WTC11 (cell line): ENCODE measurements around the gene PRKAR1B. TPM values are rescaled to one million over a fixed set of nuclear protein-coding genes. Genes with fewer than 3 reads are reported as not detected.

ENCODE experiments used
- ATAC-seq: fragments of 200-7000 bp; cut with Tn5 transposase; 2 replicates; pipeline ENCODE4 v1.10.0; 2021; ENCODE audit warnings: mild to moderate bottlenecking, moderate library complexity
- CTCF ChIA-PET: fragments of 300-600 bp; sonication (Branson Sonifier 250); formaldehyde crosslinking; loops from one replicate; lab custom pipeline; 2021; ENCODE audit warnings: antibody characterized with exemption; lab: Charles Lee
- POLR2A ChIA-PET: fragments of 350-600 bp; sonication (Branson Sonifier 250); formaldehyde crosslinking; loops from one replicate; lab custom pipeline; 2021; ENCODE audit warnings: antibody characterized with exemption; lab: Charles Lee
- DNase-seq: peaks from one replicate; pipeline ENCODE4 v3.0.0; 2021; ENCODE audit warnings: low spot score
- H3K27ac Mint-ChIP-seq: 2 replicates; pipeline ENCODE4 v1.8.0; 2021; ENCODE audit warnings: mixed read lengths
- H3K27me3 Mint-ChIP-seq: 2 replicates; pipeline ENCODE4 v1.8.0; 2021; ENCODE audit warnings: low read depth, mild to moderate bottlenecking, moderate library complexity, mixed read lengths
- H3K36me3 Mint-ChIP-seq: 2 replicates; pipeline ENCODE4 v1.8.0; 2021; ENCODE audit warnings: mixed read lengths
- H3K4me1 Mint-ChIP-seq: 2 replicates; pipeline ENCODE4 v1.8.0; 2022; ENCODE audit warnings: mixed read lengths
- H3K4me3 Mint-ChIP-seq: 2 replicates; pipeline ENCODE4 v1.8.0; 2021; ENCODE audit warnings: mild to moderate bottlenecking, moderate library complexity, mixed read lengths
- H3K9me3 Mint-ChIP-seq: 2 replicates; pipeline ENCODE4 v1.8.0; 2021; ENCODE audit warnings: mixed read lengths
- CREM ChIP-seq: sonication (generic); formaldehyde crosslinking; IDR thresholded peaks from 2 replicates; pipeline ENCODE4 v1.8.1; 2022; ENCODE audit warnings: mild to moderate bottlenecking, missing genetic modification reagents, moderate library complexity
- GABPB1 ChIP-seq: sonication (generic); formaldehyde crosslinking; IDR thresholded peaks from 2 replicates; pipeline ENCODE4 v1.8.1; 2023; ENCODE audit warnings: mild to moderate bottlenecking, missing genetic modification reagents
- KAT7 ChIP-seq: sonication (generic); formaldehyde crosslinking; IDR thresholded peaks from 2 replicates; pipeline ENCODE4 v1.8.1; 2023; ENCODE audit warnings: missing genetic modification reagents, mild to moderate bottlenecking, borderline replicate concordance
- MYBL2 ChIP-seq: sonication (generic); formaldehyde crosslinking; IDR thresholded peaks from 2 replicates; pipeline ENCODE4 v1.8.1; 2023; ENCODE audit warnings: mild to moderate bottlenecking, moderate library complexity, missing genetic modification reagents
- SOX15 ChIP-seq: fragments of 250-450 bp; sonication (Bioruptor Pico); IDR thresholded peaks from 2 replicates; pipeline ENCODE4 v1.9.0; 2021; ENCODE audit warnings: mild to moderate bottlenecking
- SP1 ChIP-seq: sonication (generic); formaldehyde crosslinking; conservative IDR thresholded peaks from 2 replicates; pipeline ENCODE4 v1.8.1; 2022; ENCODE audit warnings: missing genetic modification reagents
- TEAD1 ChIP-seq: sonication (generic); formaldehyde crosslinking; IDR thresholded peaks from 2 replicates; pipeline ENCODE4 v1.8.0; 2022; ENCODE audit warnings: mild to moderate bottlenecking, missing genetic modification reagents
- ZNF138 ChIP-seq: sonication (generic); formaldehyde crosslinking; conservative IDR thresholded peaks from 2 replicates; pipeline ENCODE4 v1.8.1; 2022; ENCODE audit warnings: mild to moderate bottlenecking, moderate library complexity, missing genetic modification reagents
- ZNF263 ChIP-seq: sonication (generic); formaldehyde crosslinking; IDR thresholded peaks from 2 replicates; pipeline ENCODE4 v1.8.1; 2022; ENCODE audit warnings: low read depth, mild to moderate bottlenecking, moderate library complexity, missing genetic modification reagents
- ZNF317 ChIP-seq: sonication (generic); formaldehyde crosslinking; IDR thresholded peaks from 2 replicates; pipeline ENCODE4 v1.8.1; 2023; ENCODE audit warnings: low read depth, mild to moderate bottlenecking, moderate library complexity, missing genetic modification reagents, borderline replicate concordance
- total RNA-seq: library from RNA; stranded (reverse); gene quantifications from 3 replicates; pipeline ENCODE4 v1.2.3, GENCODE V29; 2021
- TF ChIP-seq, protein P1 (sequence below): sonication (generic); formaldehyde crosslinking; IDR thresholded peaks from 2 replicates; pipeline ENCODE4 v1.8.1; 2023; ENCODE audit warnings: mild to moderate bottlenecking, missing genetic modification reagents, moderate library complexity
- TF ChIP-seq, protein P2 (sequence below): fragments of 200-600 bp; IDR thresholded peaks from 2 replicates; pipeline ENCODE4 v1.8.0; 2022; ENCODE audit warnings: antibody characterized with exemption
- TF ChIP-seq, protein P3 (sequence below): sonication (generic); formaldehyde crosslinking; IDR thresholded peaks from 2 replicates; pipeline ENCODE4 v1.8.0; 2023; ENCODE audit warnings: missing genetic modification reagents
- TF ChIP-seq, protein P4 (sequence below): fragments of 250-450 bp; sonication (Bioruptor Pico); conservative IDR thresholded peaks from 2 replicates; pipeline ENCODE4 v1.9.0; 2021; ENCODE audit warnings: mild to moderate bottlenecking
- TF ChIP-seq, protein P5 (sequence below): fragments of 250-450 bp; sonication (Bioruptor Pico); IDR thresholded peaks from 2 replicates; pipeline ENCODE4 v1.9.0; 2021; ENCODE audit warnings: mild to moderate bottlenecking
- TF ChIP-seq, protein P6 (sequence below): fragments of 250-450 bp; sonication (Bioruptor Pico); IDR thresholded peaks from 2 replicates; pipeline ENCODE4 v1.8.0; 2021; ENCODE audit warnings: mild to moderate bottlenecking

PRKAR1B gene
- total RNA-seq, 1 experiment from 2014 or later = 43.6 TPM

DNA sequence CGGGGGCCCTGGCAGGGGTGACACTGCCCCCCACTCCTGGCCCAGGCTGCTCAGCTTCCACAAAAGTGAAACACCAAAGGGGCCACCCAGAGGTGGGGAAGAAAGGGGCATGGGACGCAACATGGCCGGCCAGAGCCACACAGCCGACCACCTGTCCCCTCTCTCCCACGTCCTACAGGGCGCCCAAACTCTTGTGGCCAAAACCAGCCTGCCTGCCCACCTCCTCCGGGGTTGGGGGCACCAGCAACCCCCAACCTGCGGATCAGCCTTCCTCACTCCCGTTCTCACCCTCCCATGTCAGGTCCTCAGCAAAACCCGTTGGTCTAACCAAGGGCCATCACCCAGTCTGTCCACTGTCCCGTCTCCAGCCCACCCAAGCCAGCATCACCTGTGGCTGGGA lies 80.1 kb downstream of the PRKAR1B start:
- ChIA-PET CTCF (interaction anchor here (0.7 kb wide), 1 partner anchor 14 kb away, joined by 6 read pairs; no protein-coding TSS in a partner anchor), POLR2A (no interaction called here)
- H3K9me3 Mint-ChIP-seq = no peaks in the 10 kb centered on the region; the same call in 1 of the 2 replicates
- no peaks in the 10 kb centered on the region for H3K27me3 Mint-ChIP-seq
- no peak for DNase-seq
- H3K36me3 Mint-ChIP-seq = peaks cover 4% of the 10 kb centered on the region
- no peak for ATAC-seq
- H3K4me3 Mint-ChIP-seq = no peak overlapping the region
- TF ChIP-seq, protein P1, sequence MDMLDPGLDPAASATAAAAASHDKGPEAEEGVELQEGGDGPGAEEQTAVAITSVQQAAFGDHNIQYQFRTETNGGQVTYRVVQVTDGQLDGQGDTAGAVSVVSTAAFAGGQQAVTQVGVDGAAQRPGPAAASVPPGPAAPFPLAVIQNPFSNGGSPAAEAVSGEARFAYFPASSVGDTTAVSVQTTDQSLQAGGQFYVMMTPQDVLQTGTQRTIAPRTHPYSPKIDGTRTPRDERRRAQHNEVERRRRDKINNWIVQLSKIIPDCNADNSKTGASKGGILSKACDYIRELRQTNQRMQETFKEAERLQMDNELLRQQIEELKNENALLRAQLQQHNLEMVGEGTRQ = no peak
- TF ChIP-seq CREM (CRISPR knock-in tag) = no peak
- H3K27ac Mint-ChIP-seq = peak overlapping the region; percentile 68
- H3K4me1 Mint-ChIP-seq = no peaks in the 10 kb centered on the region

DNA sequence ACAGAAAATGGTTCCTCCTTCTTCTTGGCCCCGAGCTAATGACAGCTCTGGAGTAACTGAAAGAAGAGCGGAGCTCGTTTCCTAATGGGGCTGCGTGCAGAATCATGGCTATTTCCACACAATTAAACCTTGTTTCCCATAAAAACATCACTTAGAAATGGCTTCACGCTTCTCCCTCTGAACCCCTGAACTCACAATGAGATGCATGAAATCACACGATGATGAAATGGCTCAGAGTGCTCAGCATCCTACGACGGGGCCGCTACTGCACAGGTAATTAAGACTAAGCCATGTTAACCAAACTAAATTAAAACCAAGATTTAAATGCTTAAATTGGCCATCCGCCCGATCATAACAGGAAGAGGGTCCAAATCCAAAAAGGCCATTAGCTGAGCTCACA lies 80.6 kb downstream of the PRKAR1B start:
- CTCF ChIA-PET = no interaction called here
- H3K36me3 Mint-ChIP-seq = peaks cover 4% of the 10 kb centered on the region
- no peak for DNase-seq
- H3K27ac Mint-ChIP-seq = no peak overlapping the region
- peaks cover under 1% of the 10 kb centered on the region; the same call in 1 of the 2 replicates for H3K4me1 Mint-ChIP-seq
- POLR2A ChIA-PET = interaction anchor here (1.0 kb wide), 1 partner anchor 10 kb away, joined by 3 read pairs; no protein-coding TSS in a partner anchor
- no peaks in the 10 kb centered on the region; the same call in 1 of the 2 replicates for H3K9me3 Mint-ChIP-seq
- TF ChIP-seq, protein P2, sequence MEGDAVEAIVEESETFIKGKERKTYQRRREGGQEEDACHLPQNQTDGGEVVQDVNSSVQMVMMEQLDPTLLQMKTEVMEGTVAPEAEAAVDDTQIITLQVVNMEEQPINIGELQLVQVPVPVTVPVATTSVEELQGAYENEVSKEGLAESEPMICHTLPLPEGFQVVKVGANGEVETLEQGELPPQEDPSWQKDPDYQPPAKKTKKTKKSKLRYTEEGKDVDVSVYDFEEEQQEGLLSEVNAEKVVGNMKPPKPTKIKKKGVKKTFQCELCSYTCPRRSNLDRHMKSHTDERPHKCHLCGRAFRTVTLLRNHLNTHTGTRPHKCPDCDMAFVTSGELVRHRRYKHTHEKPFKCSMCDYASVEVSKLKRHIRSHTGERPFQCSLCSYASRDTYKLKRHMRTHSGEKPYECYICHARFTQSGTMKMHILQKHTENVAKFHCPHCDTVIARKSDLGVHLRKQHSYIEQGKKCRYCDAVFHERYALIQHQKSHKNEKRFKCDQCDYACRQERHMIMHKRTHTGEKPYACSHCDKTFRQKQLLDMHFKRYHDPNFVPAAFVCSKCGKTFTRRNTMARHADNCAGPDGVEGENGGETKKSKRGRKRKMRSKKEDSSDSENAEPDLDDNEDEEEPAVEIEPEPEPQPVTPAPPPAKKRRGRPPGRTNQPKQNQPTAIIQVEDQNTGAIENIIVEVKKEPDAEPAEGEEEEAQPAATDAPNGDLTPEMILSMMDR = no peak
- no peak for TF ChIP-seq GABPB1
- TF ChIP-seq, protein P3, sequence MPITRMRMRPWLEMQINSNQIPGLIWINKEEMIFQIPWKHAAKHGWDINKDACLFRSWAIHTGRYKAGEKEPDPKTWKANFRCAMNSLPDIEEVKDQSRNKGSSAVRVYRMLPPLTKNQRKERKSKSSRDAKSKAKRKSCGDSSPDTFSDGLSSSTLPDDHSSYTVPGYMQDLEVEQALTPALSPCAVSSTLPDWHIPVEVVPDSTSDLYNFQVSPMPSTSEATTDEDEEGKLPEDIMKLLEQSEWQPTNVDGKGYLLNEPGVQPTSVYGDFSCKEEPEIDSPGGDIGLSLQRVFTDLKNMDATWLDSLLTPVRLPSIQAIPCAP (CRISPR knock-in tag) = no peak
- no peak for TF ChIP-seq ZNF317 (CRISPR knock-in tag)
- TF ChIP-seq, protein P4, sequence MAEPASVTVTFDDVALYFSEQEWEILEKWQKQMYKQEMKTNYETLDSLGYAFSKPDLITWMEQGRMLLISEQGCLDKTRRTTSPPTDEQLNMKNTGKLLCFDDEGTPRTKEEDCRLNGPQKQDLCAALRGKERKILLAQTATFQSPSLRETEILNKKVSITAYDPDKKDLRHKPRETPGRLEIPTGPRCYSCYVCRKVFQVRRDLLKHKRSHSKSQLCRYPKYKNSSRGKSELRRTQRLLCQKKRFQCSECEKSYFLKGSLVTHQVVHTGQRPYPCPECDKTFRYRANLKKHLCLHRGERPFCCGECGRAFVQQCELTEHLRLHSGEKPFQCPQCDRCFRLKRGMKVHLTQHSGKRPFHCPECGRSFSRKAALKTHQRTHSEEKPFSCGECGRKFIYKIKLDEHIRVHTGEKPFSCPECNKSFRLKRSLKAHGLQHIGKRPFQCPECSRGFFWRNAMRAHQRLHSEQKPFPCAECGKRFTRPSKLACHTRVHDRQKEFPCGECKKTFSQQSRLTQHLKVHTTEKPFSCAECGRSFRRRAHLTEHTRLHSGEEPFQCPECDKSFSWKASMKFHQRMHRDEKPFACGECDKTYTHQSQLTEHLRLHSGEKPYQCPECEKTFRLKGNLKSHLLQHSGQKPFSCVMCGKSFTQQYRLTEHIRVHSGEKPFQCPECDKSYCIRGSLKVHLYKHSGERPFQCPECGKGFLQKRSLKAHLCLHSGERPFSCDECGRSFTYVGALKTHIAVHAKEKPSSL (CRISPR knock-in tag) = no peak
- no peak for TF ChIP-seq TEAD1
- TF ChIP-seq, protein P5, sequence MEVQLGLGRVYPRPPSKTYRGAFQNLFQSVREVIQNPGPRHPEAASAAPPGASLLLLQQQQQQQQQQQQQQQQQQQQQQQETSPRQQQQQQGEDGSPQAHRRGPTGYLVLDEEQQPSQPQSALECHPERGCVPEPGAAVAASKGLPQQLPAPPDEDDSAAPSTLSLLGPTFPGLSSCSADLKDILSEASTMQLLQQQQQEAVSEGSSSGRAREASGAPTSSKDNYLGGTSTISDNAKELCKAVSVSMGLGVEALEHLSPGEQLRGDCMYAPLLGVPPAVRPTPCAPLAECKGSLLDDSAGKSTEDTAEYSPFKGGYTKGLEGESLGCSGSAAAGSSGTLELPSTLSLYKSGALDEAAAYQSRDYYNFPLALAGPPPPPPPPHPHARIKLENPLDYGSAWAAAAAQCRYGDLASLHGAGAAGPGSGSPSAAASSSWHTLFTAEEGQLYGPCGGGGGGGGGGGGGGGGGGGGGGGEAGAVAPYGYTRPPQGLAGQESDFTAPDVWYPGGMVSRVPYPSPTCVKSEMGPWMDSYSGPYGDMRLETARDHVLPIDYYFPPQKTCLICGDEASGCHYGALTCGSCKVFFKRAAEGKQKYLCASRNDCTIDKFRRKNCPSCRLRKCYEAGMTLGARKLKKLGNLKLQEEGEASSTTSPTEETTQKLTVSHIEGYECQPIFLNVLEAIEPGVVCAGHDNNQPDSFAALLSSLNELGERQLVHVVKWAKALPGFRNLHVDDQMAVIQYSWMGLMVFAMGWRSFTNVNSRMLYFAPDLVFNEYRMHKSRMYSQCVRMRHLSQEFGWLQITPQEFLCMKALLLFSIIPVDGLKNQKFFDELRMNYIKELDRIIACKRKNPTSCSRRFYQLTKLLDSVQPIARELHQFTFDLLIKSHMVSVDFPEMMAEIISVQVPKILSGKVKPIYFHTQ (CRISPR knock-in tag) = no peak
- no peak for TF ChIP-seq SP1 (CRISPR knock-in tag)
- TF ChIP-seq MYBL2 (CRISPR knock-in tag) = no peak
- no peak for TF ChIP-seq ZNF138 (CRISPR knock-in tag)
- TF ChIP-seq KAT7 (CRISPR knock-in tag) = no peak
- TF ChIP-seq SOX15 (CRISPR knock-in tag) = no peak
- no peak for TF ChIP-seq ZNF263 (CRISPR knock-in tag)
- TF ChIP-seq, protein P6, sequence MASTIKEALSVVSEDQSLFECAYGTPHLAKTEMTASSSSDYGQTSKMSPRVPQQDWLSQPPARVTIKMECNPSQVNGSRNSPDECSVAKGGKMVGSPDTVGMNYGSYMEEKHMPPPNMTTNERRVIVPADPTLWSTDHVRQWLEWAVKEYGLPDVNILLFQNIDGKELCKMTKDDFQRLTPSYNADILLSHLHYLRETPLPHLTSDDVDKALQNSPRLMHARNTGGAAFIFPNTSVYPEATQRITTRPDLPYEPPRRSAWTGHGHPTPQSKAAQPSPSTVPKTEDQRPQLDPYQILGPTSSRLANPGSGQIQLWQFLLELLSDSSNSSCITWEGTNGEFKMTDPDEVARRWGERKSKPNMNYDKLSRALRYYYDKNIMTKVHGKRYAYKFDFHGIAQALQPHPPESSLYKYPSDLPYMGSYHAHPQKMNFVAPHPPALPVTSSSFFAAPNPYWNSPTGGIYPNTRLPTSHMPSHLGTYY (CRISPR knock-in tag) = no peak
- ATAC-seq = no peak
- H3K27me3 Mint-ChIP-seq = no peaks in the 10 kb centered on the region
- H3K4me3 Mint-ChIP-seq = no peak overlapping the region
